Upper lobe of right lung (tissue), 1 donor: ENCODE measurements around the gene TMEM52B. TPM values are rescaled to one million over a fixed set of nuclear protein-coding genes. Genes with fewer than 3 reads are reported as not detected.
"Not testable (repeated sequence)": the region's sequence is repeated elsewhere in the genome, so short reads cannot be mapped to it uniquely, and the experiment has no call there.

Source experiments
- ATAC-seq: fragments of 200-7000 bp; cut with Tn5 transposase; one replicate; pipeline ENCODE4 v1.9.1; 2020; ENCODE audit warnings: mild to moderate bottlenecking, moderate library complexity
- DNase-seq: peaks from one replicate; pipeline ENCODE4 v3.0.0-alpha.2; 2020
- H3K27ac ChIP-seq: fragments of 200-600 bp; one replicate; pipeline ENCODE4 v1.8.0; 2022
- H3K27me3 ChIP-seq: fragments of 200-600 bp; one replicate; pipeline ENCODE4 v1.8.0; 2022; ENCODE audit warnings: mild to moderate bottlenecking
- H3K36me3 ChIP-seq: fragments of 200-600 bp; one replicate; pipeline ENCODE4 v1.8.0; 2022
- H3K4me1 ChIP-seq: fragments of 200-600 bp; one replicate; pipeline ENCODE4 v1.8.0; 2022
- H3K4me3 ChIP-seq: fragments of 200-600 bp; one replicate; pipeline ENCODE4 v1.8.0; 2022; ENCODE audit warnings: mild to moderate bottlenecking
- H3K9me3 ChIP-seq: fragments of 200-600 bp; one replicate; pipeline ENCODE4 v1.8.0; 2022
- intact Hi-C: fragments of 100-400 bp; cut with DNase I; formaldehyde crosslinking; loops from one replicate; pipeline ENCODE4 v1.11.0; 2022
- total RNA-seq: library from RNA; stranded (reverse); fragmentation: NEBNext Ultra II Directional; extraction: Animal tissue kit (Norgen Biotek cat#: 25700); gene quantifications from one replicate; pipeline ENCODE4 v1.2.1, GENCODE V29; 2021
- TF ChIP-seq, protein P1 (sequence below): fragments of 200-600 bp; IDR thresholded peaks from one replicate; pipeline ENCODE4 v1.8.0; 2022; ENCODE audit warnings: antibody characterized with exemption
- donor health status: DM: no; HTN: yes; CAD: no; lungs with severe emphysema.

TMEM52B gene
- total RNA-seq, 1 donor from 2014 or later: 2.3 TPM

DNA sequence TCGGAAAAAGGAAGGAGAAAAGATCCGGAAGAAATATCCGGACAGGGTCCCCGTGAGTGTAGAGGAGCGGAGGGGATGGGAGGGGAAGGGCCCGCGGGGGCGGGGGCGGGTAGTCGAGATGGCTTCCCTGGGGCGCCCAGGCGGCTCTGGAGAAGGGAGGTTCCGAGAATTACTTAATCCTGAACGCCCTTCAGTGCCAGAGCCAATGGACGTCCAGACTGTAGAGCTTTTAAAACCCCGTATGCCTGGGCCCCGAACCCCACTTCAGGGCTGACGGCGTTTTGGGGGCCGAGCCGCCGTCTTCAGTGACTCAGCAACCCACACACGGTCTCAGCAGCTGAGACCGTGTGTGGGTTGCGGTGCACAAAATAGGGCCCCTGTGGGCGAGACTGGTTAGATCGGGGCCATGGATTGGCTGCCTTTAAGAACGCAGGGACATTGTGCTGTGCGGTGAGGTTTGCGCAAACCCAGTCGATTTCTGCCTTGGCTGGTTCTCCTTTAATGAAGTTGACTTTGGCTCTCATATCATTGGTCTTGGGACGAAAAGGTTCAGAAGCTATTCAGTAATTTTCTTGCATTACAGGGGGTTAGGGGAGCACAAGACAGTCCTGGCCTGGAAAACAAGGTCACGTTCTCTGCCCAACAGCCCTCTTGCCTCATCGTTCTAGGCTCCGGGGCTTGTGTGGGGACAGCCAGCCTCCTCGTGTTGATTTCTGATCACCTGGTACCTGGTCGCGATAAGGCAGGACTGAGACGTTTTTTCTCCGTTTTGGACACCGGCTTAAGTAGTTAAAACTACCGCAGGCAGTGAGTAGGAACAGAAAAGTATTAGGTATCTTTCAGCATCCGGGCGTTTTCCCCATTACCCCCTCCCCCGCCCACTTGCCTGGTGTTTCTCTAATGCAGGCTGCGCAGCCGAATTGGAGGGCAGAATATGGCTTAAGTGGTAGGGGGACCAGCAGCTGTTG lies 34.6 kb downstream of the TMEM52B start:
- peak; percentile 91 for DNase-seq
- Histone ChIP-seq H3K27ac (peak overlapping the region; percentile 98), H3K9me3 (no peaks in the 10 kb centered on the region), H3K4me3 (peak overlapping the region; percentile 70), H3K4me1 (peaks cover 26% of the 10 kb centered on the region), H3K36me3 (peaks cover 14% of the 10 kb centered on the region), H3K27me3 (no peaks in the 10 kb centered on the region)
- peak; percentile 77 for ATAC-seq
- intact Hi-C loops: no loop called here
- TF ChIP-seq, protein P1, sequence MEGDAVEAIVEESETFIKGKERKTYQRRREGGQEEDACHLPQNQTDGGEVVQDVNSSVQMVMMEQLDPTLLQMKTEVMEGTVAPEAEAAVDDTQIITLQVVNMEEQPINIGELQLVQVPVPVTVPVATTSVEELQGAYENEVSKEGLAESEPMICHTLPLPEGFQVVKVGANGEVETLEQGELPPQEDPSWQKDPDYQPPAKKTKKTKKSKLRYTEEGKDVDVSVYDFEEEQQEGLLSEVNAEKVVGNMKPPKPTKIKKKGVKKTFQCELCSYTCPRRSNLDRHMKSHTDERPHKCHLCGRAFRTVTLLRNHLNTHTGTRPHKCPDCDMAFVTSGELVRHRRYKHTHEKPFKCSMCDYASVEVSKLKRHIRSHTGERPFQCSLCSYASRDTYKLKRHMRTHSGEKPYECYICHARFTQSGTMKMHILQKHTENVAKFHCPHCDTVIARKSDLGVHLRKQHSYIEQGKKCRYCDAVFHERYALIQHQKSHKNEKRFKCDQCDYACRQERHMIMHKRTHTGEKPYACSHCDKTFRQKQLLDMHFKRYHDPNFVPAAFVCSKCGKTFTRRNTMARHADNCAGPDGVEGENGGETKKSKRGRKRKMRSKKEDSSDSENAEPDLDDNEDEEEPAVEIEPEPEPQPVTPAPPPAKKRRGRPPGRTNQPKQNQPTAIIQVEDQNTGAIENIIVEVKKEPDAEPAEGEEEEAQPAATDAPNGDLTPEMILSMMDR: no peak

DNA sequence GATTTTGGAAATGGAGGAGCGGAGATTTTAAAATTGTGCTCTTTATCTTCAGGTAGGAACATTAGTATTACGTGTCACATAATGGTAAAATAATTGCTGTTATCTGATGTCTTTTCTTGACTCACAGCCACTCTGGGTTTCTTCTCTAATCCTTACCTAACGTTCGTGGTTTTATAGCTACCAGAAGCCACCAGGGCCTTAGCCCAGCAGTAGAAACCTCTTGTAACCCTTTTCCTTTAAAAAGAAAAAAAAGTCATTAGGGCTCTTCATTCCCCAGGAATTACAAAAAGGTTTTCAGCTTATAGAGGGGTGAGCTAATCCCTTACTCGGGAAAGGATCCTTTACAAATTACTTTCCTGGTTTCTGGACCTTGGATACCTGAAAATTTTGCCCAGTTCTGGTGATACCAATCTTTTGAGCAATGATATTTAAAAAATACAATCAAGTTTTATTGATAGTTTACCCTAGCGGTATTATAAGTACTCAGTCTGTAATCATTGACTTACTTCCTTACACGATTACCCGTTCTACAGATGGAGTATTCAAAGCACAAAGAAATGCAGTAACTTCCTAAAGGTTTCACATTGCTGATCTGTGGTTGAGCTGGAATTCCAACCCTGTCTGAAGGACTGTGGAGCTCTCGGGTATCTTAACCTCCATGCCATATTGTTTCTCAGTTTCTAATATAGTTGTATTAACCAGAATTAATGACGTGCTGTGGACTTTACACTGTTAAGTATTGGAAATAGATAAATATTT lies 35.5 kb downstream of the TMEM52B start:
- ATAC-seq: no peak
- peak overlapping the region; percentile 70 for H3K4me3 ChIP-seq
- DNase-seq: no peak
- H3K27ac ChIP-seq: peak overlapping the region; percentile 98
- intact Hi-C loops: no loop called here
- no peaks in the 10 kb centered on the region for H3K27me3 ChIP-seq
- H3K4me1 ChIP-seq: peaks cover 26% of the 10 kb centered on the region
- TF ChIP-seq, protein P1: no peak
- no peaks in the 10 kb centered on the region for H3K9me3 ChIP-seq
- peaks cover 22% of the 10 kb centered on the region for H3K36me3 ChIP-seq

DNA sequence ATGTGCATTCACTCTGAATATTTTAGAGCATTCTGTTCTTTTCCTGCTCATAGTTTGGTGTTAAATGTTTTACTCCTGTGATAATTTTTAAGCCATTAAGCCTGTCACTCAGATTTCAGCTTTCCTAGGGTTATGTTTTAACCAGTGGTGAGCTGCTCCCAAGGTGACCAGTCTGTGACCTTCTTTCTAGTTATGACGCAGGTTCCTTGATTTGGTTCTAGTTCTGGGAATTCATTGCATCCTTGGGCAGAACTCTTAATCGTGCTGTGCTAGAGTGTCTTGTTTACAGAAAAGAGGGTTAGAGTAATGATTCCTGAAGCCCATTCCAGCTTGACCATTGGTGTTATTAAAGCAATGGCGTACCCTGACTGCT lies 36.0 kb downstream of the TMEM52B start:
- H3K27me3 ChIP-seq: no peaks in the 10 kb centered on the region
- ATAC-seq (no peak), DNase-seq (no peak)
- intact Hi-C loops: no loop called here
- H3K36me3 ChIP-seq: peaks cover 28% of the 10 kb centered on the region
- H3K9me3 ChIP-seq: no peaks in the 10 kb centered on the region
- H3K4me1 ChIP-seq: peaks cover 27% of the 10 kb centered on the region
- H3K4me3 ChIP-seq: peak overlapping the region; percentile 70
- TF ChIP-seq, protein P1: no peak
- peak overlapping the region; percentile 98 for H3K27ac ChIP-seq

DNA sequence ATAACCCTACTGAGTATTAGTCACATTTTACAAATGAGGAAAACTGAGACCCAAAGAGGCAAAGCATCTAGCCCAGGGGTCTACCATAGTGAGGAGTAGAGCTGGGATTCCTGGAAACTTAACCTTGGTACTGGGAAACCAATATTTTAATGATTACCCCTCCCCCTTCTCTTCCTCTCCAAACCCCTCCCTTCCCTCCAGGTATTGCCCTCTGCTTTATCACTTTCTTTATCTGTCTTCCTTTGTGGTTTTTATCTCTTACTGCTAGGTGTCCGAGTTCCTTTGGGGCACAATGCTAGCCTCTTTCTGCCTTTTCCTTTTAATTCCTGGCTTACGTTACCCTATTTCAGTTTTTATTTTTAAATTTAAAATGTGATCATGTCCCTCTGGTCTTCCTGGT lies 36.6 kb downstream of the TMEM52B start:
- H3K4me1 ChIP-seq: peaks cover 33% of the 10 kb centered on the region
- no peaks in the 10 kb centered on the region for H3K27me3 ChIP-seq
- DNase-seq (no peak), ATAC-seq (no peak)
- no peaks in the 10 kb centered on the region for H3K9me3 ChIP-seq
- intact Hi-C loops: no loop called here
- peak overlapping the region; percentile 70 for H3K4me3 ChIP-seq
- TF ChIP-seq, protein P1: no peak
- peaks cover 31% of the 10 kb centered on the region for H3K36me3 ChIP-seq
- peak overlapping the region; percentile 98 for H3K27ac ChIP-seq

DNA sequence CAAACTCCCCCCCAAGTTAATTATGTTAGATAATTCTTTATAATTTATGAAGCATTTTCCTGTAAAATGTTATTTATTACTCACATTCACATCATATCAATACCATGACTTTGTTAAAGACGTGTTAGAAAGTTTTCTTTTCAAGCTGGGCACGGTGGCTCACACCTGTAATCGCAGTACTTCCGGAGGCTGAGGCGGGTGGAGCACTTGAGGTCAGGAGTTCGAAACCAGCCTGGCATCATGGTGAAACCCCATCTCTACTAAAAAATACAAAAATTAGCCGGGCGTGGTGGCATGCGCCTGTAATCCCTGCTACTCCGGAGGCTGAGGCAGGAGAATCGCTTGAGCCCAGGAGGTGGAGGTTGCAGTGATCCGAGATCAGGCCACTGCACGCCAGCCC lies 37.1 kb downstream of the TMEM52B start:
- ATAC-seq, DNase-seq, intact Hi-C loops, H3K27me3 ChIP-seq, H3K9me3 ChIP-seq, H3K27ac ChIP-seq: not testable (repeated sequence)
- H3K4me1 ChIP-seq: peaks cover 38% of the 10 kb centered on the region
- peaks cover 37% of the 10 kb centered on the region for H3K36me3 ChIP-seq
- peak overlapping the region; percentile 70 for H3K4me3 ChIP-seq

DNA sequence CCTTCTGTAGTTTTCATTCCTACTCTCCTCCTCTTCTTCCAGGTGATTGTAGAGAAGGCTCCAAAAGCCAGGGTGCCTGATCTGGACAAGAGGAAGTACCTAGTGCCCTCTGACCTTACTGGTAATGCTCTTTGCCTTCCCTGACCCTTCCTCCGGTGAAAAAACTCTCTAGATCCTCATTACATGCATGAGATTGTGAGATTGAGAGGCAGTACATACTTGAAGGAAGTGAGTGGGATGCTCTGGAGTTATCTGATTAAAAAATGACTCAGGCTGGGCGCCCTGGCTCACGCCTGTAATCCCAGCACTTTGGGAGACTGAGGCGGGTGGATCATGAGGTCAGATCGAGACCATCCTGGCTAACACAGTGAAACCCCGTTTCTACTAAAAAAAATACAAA lies 39.2 kb downstream of the TMEM52B start:
- Histone ChIP-seq H3K4me1 (peaks cover 39% of the 10 kb centered on the region), H3K27ac (no peak overlapping the region), H3K4me3 (no peak overlapping the region), H3K27me3 (no peaks in the 10 kb centered on the region), H3K36me3 (peaks cover 57% of the 10 kb centered on the region), H3K9me3 (no peaks in the 10 kb centered on the region)
- intact Hi-C loops: no loop called here
- DNase-seq (no peak), ATAC-seq (peak; percentile 17)
- TF ChIP-seq, protein P1: no peak
